ENCODE results near the gene ZBTB38. TPM values are rescaled to one million over a fixed set of nuclear protein-coding genes. Genes with fewer than 3 reads are reported as not detected.

ZBTB38 gene
- total RNA-seq, 4 donors from 2014 or later = 183 to 225 (median 203) TPM

GRCh38 chr3:141377377-141377776, 9.1 kb downstream of the ZBTB38 start:
- Histone ChIP-seq H3K4me3 (no peak overlapping the region), H3K27me3 (no peaks in the 10 kb centered on the region), H3K9me3 (no peaks in the 10 kb centered on the region), H3K36me3 (peaks cover 0 to 18% of the 10 kb centered on the region in 2 donors), H3K4me1 (no peaks in the 10 kb centered on the region), H3K27ac (no peak overlapping the region)
- TF ChIP-seq CTCF (IDR thresholded peaks at IDR 0.05) (no peak), POLR2AphosphoS5 (IDR thresholded peaks at IDR 0.05) (no peak), EP300 (IDR thresholded peaks at IDR 0.05) (no peak), POLR2A (IDR thresholded peaks at IDR 0.05) (no peak)
- ATAC-seq = no peak
- WGBS, 2 donors (ENCODE audit: low coverage in 1 of 2) = 86 to 92% methylated on average over 3 of the region's 3 CpGs

GRCh38 chr3:141378556-141378955, 10.3 kb downstream of the ZBTB38 start:
- Histone ChIP-seq H3K27me3 (no peaks in the 10 kb centered on the region), H3K4me1 (peaks cover 0 to 7% (median 3%) of the 10 kb centered on the region in 3 donors), H3K27ac (no peak overlapping the region), H3K36me3 (peaks cover 0 to 18% of the 10 kb centered on the region in 2 donors), H3K9me3 (no peaks in the 10 kb centered on the region), H3K4me3 (no peak overlapping the region)
- 91 to 94% methylated on average over 3 to 4 of the region's 4 CpGs for WGBS, 2 donors (ENCODE audit: low coverage in 1 of 2)
- TF ChIP-seq CTCF (IDR thresholded peaks at IDR 0.05) = no peak
- no peak for TF ChIP-seq EP300 (IDR thresholded peaks at IDR 0.05)
- no peak for TF ChIP-seq POLR2A (IDR thresholded peaks at IDR 0.05)
- no peak for TF ChIP-seq POLR2AphosphoS5 (IDR thresholded peaks at IDR 0.05)
- ATAC-seq = no peak

GRCh38 chr3:141379250-141379966, 11.1 kb downstream of the ZBTB38 start:
- ATAC-seq = no peak
- 86 to 88% methylated on average over 8 to 12 of the region's 12 CpGs for WGBS, 2 donors (ENCODE audit: low coverage in 1 of 2)

GRCh38 chr3:141380279-141380678, 12.0 kb downstream of the ZBTB38 start:
- Histone ChIP-seq H3K27ac (no peak overlapping the region), H3K9me3 (no peaks in the 10 kb centered on the region), H3K36me3 (peaks cover 0 to 18% of the 10 kb centered on the region in 2 donors), H3K27me3 (no peaks in the 10 kb centered on the region), H3K4me1 (peaks cover 0 to 23% (median 6%) of the 10 kb centered on the region in 3 donors), H3K4me3 (no peak overlapping the region)
- TF ChIP-seq POLR2AphosphoS5 (IDR thresholded peaks at IDR 0.05) = no peak
- no peak for TF ChIP-seq CTCF (IDR thresholded peaks at IDR 0.05)
- ATAC-seq = no peak
- WGBS, 2 donors (ENCODE audit: low coverage in 1 of 2) = 74% methylated on average over 2 of the region's 2 CpGs; no CpG with 5 or more reads in 1 of the 2 donors

More at GRCh38 chr3:141379250-141379966, 11.1 kb downstream of the ZBTB38 start:
- Histone ChIP-seq H3K9me3 (no peaks in the 10 kb centered on the region), H3K27me3 (no peaks in the 10 kb centered on the region), H3K36me3 (peaks cover 0 to 18% of the 10 kb centered on the region in 2 donors), H3K4me3 (no peak overlapping the region), H3K4me1 (peaks cover 0 to 16% (median 6%) of the 10 kb centered on the region in 3 donors), H3K27ac (no peak overlapping the region)
- TF ChIP-seq EP300 (IDR thresholded peaks at IDR 0.05) = no peak
- TF ChIP-seq CTCF (IDR thresholded peaks at IDR 0.05) = no peak
- TF ChIP-seq POLR2AphosphoS5 (IDR thresholded peaks at IDR 0.05) = no peak
- no peak for TF ChIP-seq POLR2A (IDR thresholded peaks at IDR 0.05)

GRCh38 chr3:141380987-141381386, 12.7 kb downstream of the ZBTB38 start:
- Histone ChIP-seq H3K4me3 (no peak overlapping the region), H3K4me1 (peaks cover 0 to 31% (median 6%) of the 10 kb centered on the region in 3 donors), H3K36me3 (peaks cover 0 to 18% of the 10 kb centered on the region in 2 donors), H3K27me3 (no peaks in the 10 kb centered on the region), H3K27ac (no peak overlapping the region), H3K9me3 (no peaks in the 10 kb centered on the region)
- no peak for ATAC-seq
- TF ChIP-seq EP300 (IDR thresholded peaks at IDR 0.05) (no peak), CTCF (IDR thresholded peaks at IDR 0.05) (no peak), POLR2AphosphoS5 (IDR thresholded peaks at IDR 0.05) (no peak), POLR2A (IDR thresholded peaks at IDR 0.05) (no peak)
- 100% methylated on average over 1 to 2 of the region's 2 CpGs for WGBS, 2 donors (ENCODE audit: low coverage in 1 of 2)
